Vagina (tissue), 2 donors: ENCODE results near the gene RNF44. TPM values are rescaled to one million over a fixed set of nuclear protein-coding genes. Genes with fewer than 3 reads are reported as not detected.

Experiments
- DNase-seq, 2 donors: peaks; one replicate each; pipeline ENCODE4 v3.0.0-alpha.2; 2017; ENCODE audit errors: extremely low spot score in 2 of 2
- H3K27ac ChIP-seq: fragments of 200-600 bp; sonication (generic); one replicate; pipeline ENCODE4 v1.5.1; 2019
- H3K27me3 ChIP-seq: fragments of 200-600 bp; sonication (generic); one replicate; pipeline ENCODE4 v1.5.1; 2019
- H3K36me3 ChIP-seq, 2 donors: fragments of 200-600 bp; sonication (generic); one replicate each; pipeline ENCODE4 v1.5.1; 2017 to 2019
- H3K4me1 ChIP-seq: fragments of 200-600 bp; sonication (generic); one replicate; pipeline ENCODE4 v1.5.1; 2019
- H3K4me3 ChIP-seq, 2 donors: fragments of 200-600 bp; sonication (generic); 1 replicate in 1 of 2; 2 replicates in 1 of 2; pipeline ENCODE4 v1.5.1; 2016 to 2019
- H3K9me3 ChIP-seq: fragments of 200-600 bp; sonication (generic); one replicate; pipeline ENCODE4 v1.5.1; 2019
- CTCF ChIP-seq, 3 experiments: fragments of 450-650 bp in 2 of 3; fragments of 200-600 bp in 1 of 3; sonication (generic) in 1 of 3; IDR thresholded peaks; one replicate each; pipeline ENCODE4 v1.5.1; 2017 to 2019; ENCODE audit warnings: antibody characterized with exemption in 3 of 3, mild to moderate bottlenecking in 2 of 3, moderate library complexity in 2 of 3
- POLR2A ChIP-seq, 2 donors: fragments of 450-650 bp; IDR thresholded peaks; one replicate each; pipeline ENCODE4 v1.6.1; 2017; ENCODE audit warnings: antibody characterized with exemption in 2 of 2, mild to moderate bottlenecking in 2 of 2, moderate library complexity in 2 of 2
- POLR2AphosphoS5 ChIP-seq, 2 donors: sonication (generic); formaldehyde crosslinking; IDR thresholded peaks; one replicate each; pipeline ENCODE4 v1.9.0; 2017; ENCODE audit warnings: antibody characterized with exemption in 2 of 2, mild to moderate bottlenecking in 2 of 2, low read depth in 1 of 2; ENCODE audit not compliant: insufficient read depth in 1 of 2
- intact Hi-C: fragments of 100-400 bp; cut with DNase I; formaldehyde crosslinking; loops from one replicate; pipeline ENCODE4 v1.15.1; 2023
- total RNA-seq: library from RNA; depleted of rRNA; stranded (reverse); fragments of >200 nt; gene quantifications from one replicate; pipeline ENCODE4 v1.2.3, GENCODE V29; 2016

RNF44 gene
- total RNA-seq, 1 donor from 2014 or later, result 24.6 TPM

GRCh38 chr5:176500511-176500910, 36.7 kb downstream of the RNF44 start:
- Histone ChIP-seq H3K36me3 (peaks cover 0 to 100% of the 10 kb centered on the region in 2 donors), H3K4me3 (no peak overlapping the region), H3K27me3 (no peaks in the 10 kb centered on the region), H3K9me3 (no peaks in the 10 kb centered on the region), H3K27ac (no peak overlapping the region), H3K4me1 (no peaks in the 10 kb centered on the region)
- intact Hi-C loops, result no loop called here
- DNase-seq, result no peak
- TF ChIP-seq POLR2A (IDR thresholded peaks at IDR 0.05) (no peak), POLR2AphosphoS5 (IDR thresholded peaks at IDR 0.05; ENCODE audit: insufficient read depth in 1 of 2, low read depth in 1 of 2) (no peak), CTCF (IDR thresholded peaks at IDR 0.05) (no peak)

DNA sequence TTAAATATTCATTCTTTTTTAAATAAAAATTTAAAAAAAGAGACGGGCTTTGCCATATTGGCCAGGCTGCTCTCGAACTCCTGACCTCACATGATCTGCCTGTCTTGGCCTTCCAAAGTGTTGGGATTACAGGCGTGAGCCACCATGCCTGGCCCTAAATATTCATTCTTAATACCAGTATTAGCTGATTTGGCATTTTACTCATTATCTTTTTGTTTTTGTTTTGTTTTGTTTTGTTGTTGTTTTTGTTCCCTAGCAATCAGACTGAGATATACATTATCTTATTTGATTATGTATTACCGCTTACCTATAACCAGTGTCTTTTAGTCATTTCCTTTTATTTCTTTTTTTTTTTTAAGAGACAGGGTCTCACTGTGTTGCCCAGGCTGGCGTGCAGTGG, 37.9 kb downstream of the RNF44 start:
- Histone ChIP-seq H3K27ac (no peak overlapping the region), H3K9me3 (no peaks in the 10 kb centered on the region), H3K4me1 (no peaks in the 10 kb centered on the region), H3K27me3 (no peaks in the 10 kb centered on the region), H3K36me3 (peaks cover 0 to 97% of the 10 kb centered on the region in 2 donors), H3K4me3 (no peak overlapping the region)
- DNase-seq, result no peak
- TF ChIP-seq POLR2A (IDR thresholded peaks at IDR 0.05), result no peak
- TF ChIP-seq CTCF (IDR thresholded peaks at IDR 0.05), result no peak
- no peak for TF ChIP-seq POLR2AphosphoS5 (IDR thresholded peaks at IDR 0.05; ENCODE audit: insufficient read depth in 1 of 2, low read depth in 1 of 2)
- intact Hi-C loops, result no loop called here

GRCh38 chr5:176497852-176498251, 39.4 kb downstream of the RNF44 start:
- no peak for TF ChIP-seq CTCF (IDR thresholded peaks at IDR 0.05)
- no peak for TF ChIP-seq POLR2AphosphoS5 (IDR thresholded peaks at IDR 0.05; ENCODE audit: insufficient read depth in 1 of 2, low read depth in 1 of 2)
- Histone ChIP-seq H3K4me1 (peaks cover under 1% of the 10 kb centered on the region), H3K4me3 (no peak overlapping the region), H3K9me3 (no peaks in the 10 kb centered on the region), H3K27ac (no peak overlapping the region), H3K36me3 (peaks cover 0 to 92% of the 10 kb centered on the region in 2 donors), H3K27me3 (no peaks in the 10 kb centered on the region)
- intact Hi-C loops, result no loop called here
- DNase-seq, result no peak

- no peak overlapping the region for H3K27ac ChIP-seq
- no peak overlapping the region for H3K4me3 ChIP-seq
- TF ChIP-seq CTCF (IDR thresholded peaks at IDR 0.05), result no peak
- TF ChIP-seq POLR2A (IDR thresholded peaks at IDR 0.05), result no peak
- no peak for TF ChIP-seq POLR2AphosphoS5 (IDR thresholded peaks at IDR 0.05; ENCODE audit: insufficient read depth in 1 of 2, low read depth in 1 of 2)
- H3K9me3 ChIP-seq, result no peaks in the 10 kb centered on the region
- H3K27me3 ChIP-seq, result no peaks in the 10 kb centered on the region
- peaks cover 13% of the 10 kb centered on the region for H3K4me1 ChIP-seq
- peaks cover 0 to 70% of the 10 kb centered on the region in 2 donors for H3K36me3 ChIP-seq
- no peak for DNase-seq
- intact Hi-C loops, result no loop called here
Observed at GRCh38 chr5:176492431-176492830, 44.8 kb downstream of the RNF44 start.

DNA sequence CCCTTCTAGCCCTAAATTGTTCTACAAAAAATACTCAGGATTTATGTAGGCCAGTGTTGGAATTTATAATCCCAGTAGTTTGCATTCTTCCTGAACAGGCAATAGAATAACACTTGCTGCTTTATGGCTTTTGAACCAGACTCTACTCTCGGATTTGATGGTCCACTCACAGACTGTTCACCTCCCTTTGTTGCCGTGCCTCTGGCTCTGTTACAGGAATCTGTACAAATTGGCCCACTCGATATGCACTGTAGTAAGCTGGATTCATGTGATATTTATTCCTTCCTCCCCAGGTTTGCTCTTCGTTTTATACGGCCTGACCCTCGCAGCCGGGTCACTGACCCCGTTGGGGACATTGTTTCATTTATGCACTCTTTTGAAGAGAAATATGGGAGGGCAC, 45.3 kb downstream of the RNF44 start:
- DNase-seq, result no peak
- intact Hi-C loops, result no loop called here
- Histone ChIP-seq H3K36me3 (peaks cover 0 to 68% of the 10 kb centered on the region in 2 donors), H3K9me3 (no peaks in the 10 kb centered on the region), H3K4me1 (peaks cover 13% of the 10 kb centered on the region), H3K27me3 (no peaks in the 10 kb centered on the region), H3K27ac (no peak overlapping the region), H3K4me3 (no peak overlapping the region)
- TF ChIP-seq POLR2A (IDR thresholded peaks at IDR 0.05), result no peak
- no peak for TF ChIP-seq POLR2AphosphoS5 (IDR thresholded peaks at IDR 0.05; ENCODE audit: insufficient read depth in 1 of 2, low read depth in 1 of 2)
- no peak for TF ChIP-seq CTCF (IDR thresholded peaks at IDR 0.05)
